NOMO-1 treated with dmso at 0.1 percent for 144 hours (cell line): Measurements from ENCODE around the gene DEK.
"Not testable (repeated sequence)": the region's sequence is repeated elsewhere in the genome, so short reads cannot be mapped to it uniquely, and the experiment has no call there.

Source experiments
- DNase-seq: peaks from one replicate; lab custom pipeline; 2025; ENCODE audit not compliant: unreplicated experiment; lab: John Stamatoyannopoulos, UW

DEK gene

GRCh38 chr6:18264219-18264922 is at the start of gene DEK:
TSS of gene DEK (minus strand) at chr6:18264530. CDS start at chr6:18263987, 543 bp downstream.
- DNase-seq, result peak; percentile 89

- no peak for DNase-seq
Measured at GRCh38 chr6:18312368-18312767, 48.0 kb upstream of the DEK start.

- not testable (repeated sequence) for DNase-seq
Measured at GRCh38 chr6:18310010-18310409, 45.7 kb upstream of the DEK start.

- no peak for DNase-seq
Measured at GRCh38 chr6:18309046-18309445, 44.7 kb upstream of the DEK start.

- DNase-seq, result no peak
Measured at GRCh38 chr6:18308070-18308735, 43.9 kb upstream of the DEK start.

- DNase-seq, result no peak
Measured at GRCh38 chr6:18306977-18307376, 42.6 kb upstream of the DEK start.

DNA sequence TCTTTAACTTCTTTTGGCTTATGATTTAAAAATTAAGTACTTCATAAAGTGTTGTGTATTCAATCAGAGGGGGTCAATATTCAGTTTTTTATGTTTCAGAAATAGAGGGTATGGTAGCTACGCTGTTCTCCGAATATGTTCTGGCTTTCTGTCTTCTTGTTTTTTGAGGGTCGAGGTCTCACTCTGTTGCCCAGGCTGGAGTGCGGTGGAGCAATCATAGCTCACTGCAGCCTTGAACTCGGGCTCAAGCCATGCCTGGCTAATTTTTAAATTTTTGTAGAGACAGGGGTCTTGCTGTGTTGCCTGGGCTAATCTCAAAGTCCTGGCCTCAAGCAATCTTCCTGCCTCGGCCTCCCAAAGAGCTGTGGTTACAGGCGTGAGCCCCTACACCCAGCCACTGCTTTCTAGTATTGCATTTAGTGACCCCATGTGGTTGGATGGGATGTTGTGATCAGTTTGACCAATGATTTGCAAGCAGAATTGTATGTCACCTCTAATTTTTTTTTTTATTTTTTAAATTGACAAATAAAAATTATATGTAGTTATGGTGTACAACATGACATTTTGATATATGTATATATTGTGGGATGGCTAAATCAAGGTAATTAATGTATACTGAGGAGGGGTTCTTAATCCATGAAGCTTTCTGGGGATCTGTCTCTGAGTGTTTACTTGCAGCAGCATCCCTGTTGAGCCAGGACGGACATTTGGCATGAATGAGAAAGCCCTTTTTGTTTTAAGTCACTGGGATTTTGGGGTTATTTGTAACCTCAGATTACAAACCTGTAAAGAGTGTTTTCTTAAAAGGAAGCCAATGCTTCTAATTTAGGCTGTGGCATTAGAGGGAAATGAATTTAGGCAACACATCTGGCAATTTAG is 38.5 kb upstream of the DEK start:
- no peak for DNase-seq

- no peak for DNase-seq
Measured at GRCh38 chr6:18293076-18293904, 29.0 kb upstream of the DEK start.

DNA sequence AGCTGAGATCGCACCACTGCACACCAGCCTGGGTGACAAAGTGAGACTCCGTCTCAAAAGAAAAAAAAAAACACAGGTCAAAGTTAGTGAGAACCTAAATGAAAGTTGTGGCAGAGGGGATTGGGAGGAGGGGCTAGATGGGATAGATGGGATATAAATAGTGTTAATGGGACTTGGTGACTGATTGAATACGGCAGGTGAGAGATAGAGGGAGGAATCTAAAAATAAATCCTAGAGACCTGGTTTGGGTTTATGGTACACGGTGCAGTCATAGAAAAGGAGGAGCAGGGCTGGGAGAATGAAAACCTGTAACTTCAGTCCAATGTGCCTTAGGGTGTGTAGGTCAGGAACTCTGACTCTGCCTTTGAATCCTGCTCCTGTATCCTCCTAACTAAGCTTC is 25.0 kb upstream of the DEK start:
- DNase-seq, result no peak

- no peak for DNase-seq
Measured at GRCh38 chr6:18284261-18284660, 19.9 kb upstream of the DEK start.

DNA sequence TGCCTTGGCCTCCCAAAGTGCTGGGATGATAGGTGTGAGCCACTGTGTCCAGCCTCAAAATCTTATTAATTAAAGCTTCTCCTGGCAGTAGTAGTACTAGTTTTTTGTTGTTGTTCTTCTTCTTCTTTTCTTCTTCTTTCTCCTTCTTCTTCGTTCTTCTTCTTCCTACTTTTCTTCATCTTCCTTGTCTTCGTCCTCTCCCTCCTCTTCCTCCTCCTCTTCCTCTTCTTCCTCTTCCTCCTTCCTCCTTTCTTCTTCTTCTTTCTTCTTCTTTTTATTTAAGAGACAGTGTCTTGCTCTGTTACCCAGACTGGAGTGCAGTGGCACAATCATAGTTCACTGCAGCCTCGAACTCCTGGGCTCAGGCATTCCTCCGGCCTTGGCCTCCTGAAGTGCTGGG is 17.2 kb upstream of the DEK start:
- DNase-seq, result no peak

DNA sequence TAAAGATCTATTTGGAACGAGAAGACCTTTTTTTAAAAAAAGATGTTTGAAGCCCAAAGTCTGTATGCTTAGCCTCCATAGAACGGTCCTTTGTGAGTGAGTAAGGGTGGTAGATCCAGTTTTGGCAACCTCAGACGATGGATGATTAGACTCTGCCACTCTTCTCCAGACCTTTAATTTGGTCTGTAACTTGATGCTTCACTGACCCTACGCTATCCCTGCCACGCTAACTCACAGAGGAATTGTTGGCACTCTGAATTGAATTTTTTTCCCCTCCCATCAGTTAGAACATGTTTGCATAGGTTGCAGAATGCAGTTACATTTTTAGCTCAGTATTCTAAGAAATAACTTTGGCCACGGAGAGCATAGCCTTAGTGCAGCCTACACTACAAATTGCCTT is 15.8 kb upstream of the DEK start:
- DNase-seq, result no peak

- DNase-seq, result no peak
Measured at GRCh38 chr6:18279422-18279821, 15.1 kb upstream of the DEK start.

DNA sequence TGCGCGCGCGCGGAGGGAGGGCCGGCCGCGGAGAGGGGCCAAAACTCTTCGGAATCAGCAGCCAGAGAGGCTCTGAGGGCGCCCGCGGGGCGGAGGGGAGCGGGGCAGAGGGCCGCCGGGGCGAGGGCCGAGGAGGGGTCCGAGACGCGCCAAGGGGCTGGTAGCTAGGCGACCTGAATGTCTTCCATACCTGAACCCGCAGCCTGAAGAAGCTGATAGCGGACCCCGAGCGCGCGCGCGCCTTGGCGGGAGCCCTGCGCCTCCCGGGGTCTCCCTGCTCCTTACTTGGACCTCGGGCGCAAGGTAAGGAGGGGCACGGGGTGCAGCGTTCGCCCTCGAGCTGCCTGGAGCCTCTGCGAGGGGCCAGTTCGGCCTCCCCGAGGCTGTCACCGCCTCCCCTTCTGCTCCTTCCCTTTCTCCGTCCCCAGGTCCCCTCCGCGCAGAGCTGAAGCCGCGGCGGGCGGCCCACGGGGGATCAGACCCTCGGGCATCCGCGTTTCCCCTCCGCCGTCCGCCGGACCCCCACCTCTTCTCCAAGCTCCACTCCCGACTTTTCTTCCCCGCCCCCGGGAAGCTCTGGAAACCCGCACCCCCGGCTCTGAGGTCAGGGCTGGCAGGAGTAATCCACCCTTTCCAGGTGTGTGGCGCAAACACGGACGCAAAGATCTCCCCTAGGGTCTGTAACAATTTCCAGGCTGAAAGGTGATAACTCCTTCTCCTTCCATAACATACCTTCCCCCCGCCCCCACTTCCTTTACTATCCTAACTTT is 13.1 kb upstream of the DEK start:
- DNase-seq, result no peak

DNA sequence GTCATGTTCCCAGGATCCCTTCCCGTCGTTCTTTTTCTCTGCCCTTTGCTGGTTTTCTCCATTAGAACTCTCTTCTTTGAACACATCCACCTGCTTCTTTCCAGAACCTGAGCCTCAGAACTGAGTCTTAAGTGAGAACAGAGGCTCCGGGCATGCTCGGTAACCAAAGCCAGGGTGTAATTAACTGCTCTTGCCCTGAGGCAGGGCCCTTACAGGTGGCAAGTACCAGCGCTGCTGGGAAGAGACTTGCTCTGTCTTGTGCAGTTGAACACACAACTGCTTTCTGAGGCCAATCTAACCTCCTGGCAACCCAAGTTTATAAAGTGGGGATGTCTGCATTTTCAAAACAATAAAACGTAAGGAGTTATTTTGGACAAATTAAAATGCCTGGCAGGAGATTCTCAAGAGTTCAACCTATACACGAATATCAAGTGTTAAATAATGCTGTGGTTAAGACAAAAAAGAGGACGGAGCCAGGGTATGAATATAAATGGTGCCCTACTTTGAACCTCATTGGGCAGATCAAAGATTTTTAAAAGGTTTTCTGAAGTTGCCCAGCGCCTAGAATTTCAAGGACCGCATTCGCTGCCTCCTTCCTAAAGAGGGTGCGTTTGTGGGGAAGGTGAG is 12.4 kb upstream of the DEK start:
- no peak for DNase-seq

GRCh38 chr6:18270216-18270615 is 5.9 kb upstream of the DEK start:
- no peak for DNase-seq

DNA sequence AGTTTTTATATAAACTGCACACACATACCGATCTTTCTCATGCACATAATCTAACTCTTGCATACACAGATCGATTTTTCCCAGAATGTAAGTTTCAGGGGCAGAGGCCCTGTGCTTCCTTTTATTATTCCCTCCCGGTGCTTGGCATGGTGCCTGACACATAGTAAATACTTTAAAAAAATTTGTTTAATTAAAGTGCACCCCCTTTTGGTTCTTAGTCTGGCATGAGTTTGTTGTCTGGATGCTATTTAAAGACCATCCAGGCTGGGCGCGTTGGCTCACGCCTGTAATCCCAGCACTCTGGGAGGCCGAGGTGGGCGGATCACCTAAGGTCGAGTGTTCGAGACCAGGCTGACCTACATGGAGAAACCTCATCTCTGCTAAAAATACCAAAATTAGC is 5.4 kb upstream of the DEK start:
- DNase-seq, result no peak

GRCh38 chr6:18269253-18269652 is 4.9 kb upstream of the DEK start:
- peak; percentile 13 for DNase-seq

GRCh38 chr6:18268066-18268465 is 3.7 kb upstream of the DEK start:
- DNase-seq, result no peak

DNA sequence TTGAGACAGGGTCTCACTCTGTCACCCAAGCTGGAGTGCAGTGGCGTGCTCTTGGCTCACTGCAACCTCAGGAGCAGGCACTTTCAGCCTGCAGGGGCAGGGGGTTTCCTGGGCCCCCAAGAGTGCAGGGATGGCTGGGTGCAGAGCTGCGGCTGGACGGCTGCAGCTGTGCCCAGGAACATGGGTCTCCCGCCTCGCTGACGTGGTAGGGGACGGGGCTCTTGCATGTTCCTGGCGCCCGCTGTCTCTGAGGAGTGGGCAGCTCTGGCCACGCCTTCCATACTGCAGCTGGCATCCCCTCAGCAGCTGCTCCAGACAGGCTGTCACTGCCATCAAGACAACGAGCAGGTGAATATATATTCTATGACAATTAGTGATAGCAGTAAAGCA is 2.2 kb upstream of the DEK start:
- no peak for DNase-seq
